ENCODE data around the gene NANOGP8.

GRCh38 chr15:35117543-35118265 lies 32.6 kb upstream of the NANOGP8 start:
- TF ChIP-seq CTCF (IDR thresholded peaks at IDR 0.05; ENCODE audit: insufficient read depth, low read length) (no peak), POLR2AphosphoS5 (IDR thresholded peaks at IDR 0.05; ENCODE audit: low read depth) (no peak), SPI1 (IDR thresholded peaks at IDR 0.05; ENCODE audit: borderline replicate concordance, low read depth) (no peak), REST (IDR thresholded peaks at IDR 0.05; ENCODE audit: insufficient replicate concordance, low read depth) (no peak), GABPA (IDR thresholded peaks at IDR 0.05; ENCODE audit: low read depth) (no peak)

All from HL-60 (cell line).